CD4-positive, alpha-beta T cell treated with Interferon alpha-2 for 1 hour (primary cell): Measurements from ENCODE around the gene IQGAP1.
"Not testable (repeated sequence)": the region's sequence is repeated elsewhere in the genome, so short reads cannot be mapped to it uniquely, and the experiment has no call there.

Experiments used
- DNase-seq, 2 donors: peaks; one replicate each; pipeline ENCODE4 v3.0.0-alpha.2; 2020 to 2022

The IQGAP1 gene

GRCh38 chr15:90367576-90367975, 20.5 kb upstream of the IQGAP1 start:
- no peak for DNase-seq

- no peak for DNase-seq
These were observed 13.0 kb upstream of the IQGAP1 start for GRCh38 chr15:90375071-90375470.

GRCh38 chr15:90376789-90377188, 11.3 kb upstream of the IQGAP1 start:
- DNase-seq: peak; percentile 54 to 81

GRCh38 chr15:90379263-90379662, 8.8 kb upstream of the IQGAP1 start:
- no peak for DNase-seq

GRCh38 chr15:90381515-90381914, 6.5 kb upstream of the IQGAP1 start:
- DNase-seq: no peak

- DNase-seq: no peak
These were observed 5.7 kb upstream of the IQGAP1 start for GRCh38 chr15:90382320-90382719.

GRCh38 chr15:90386221-90386620, 1.8 kb upstream of the IQGAP1 start:
- no peak for DNase-seq

- peak; percentile 70 to 75 for DNase-seq
These were observed 679 bp downstream of the IQGAP1 start for GRCh38 chr15:90388462-90389380.

- no peak for DNase-seq
These were observed 1.5 kb downstream of the IQGAP1 start for GRCh38 chr15:90389513-90389912.

GRCh38 chr15:90393040-90393439, 5.0 kb downstream of the IQGAP1 start:
- DNase-seq: no peak

GRCh38 chr15:90394074-90394473, 6.0 kb downstream of the IQGAP1 start:
- DNase-seq: no peak

GRCh38 chr15:90394748-90395442, 6.9 kb downstream of the IQGAP1 start:
- no peak for DNase-seq

- no peak for DNase-seq
These were observed 8.3 kb downstream of the IQGAP1 start for GRCh38 chr15:90396321-90396720.

GRCh38 chr15:90400005-90400758, 12.1 kb downstream of the IQGAP1 start:
- DNase-seq: peak in 1 of 2 donors; percentile 51

- DNase-seq: peak; percentile 85 to 91
These were observed 12.8 kb downstream of the IQGAP1 start for GRCh38 chr15:90400759-90401314.

- no peak for DNase-seq
These were observed 13.5 kb downstream of the IQGAP1 start for GRCh38 chr15:90401495-90401894.

- DNase-seq: peak in 1 of 2 donors; percentile 20
These were observed 14.2 kb downstream of the IQGAP1 start for GRCh38 chr15:90402223-90402622.

GRCh38 chr15:90402767-90403166, 14.7 kb downstream of the IQGAP1 start:
- no peak for DNase-seq

GRCh38 chr15:90405055-90405607, 17.1 kb downstream of the IQGAP1 start:
- DNase-seq: no peak

- DNase-seq: no peak
These were observed 19.3 kb downstream of the IQGAP1 start for GRCh38 chr15:90407336-90407735.

- peak; percentile 24 to 71 for DNase-seq
These were observed 19.9 kb downstream of the IQGAP1 start for GRCh38 chr15:90407871-90408317.

GRCh38 chr15:90408657-90409056, 20.6 kb downstream of the IQGAP1 start:
- no peak for DNase-seq

GRCh38 chr15:90409587-90409986, 21.5 kb downstream of the IQGAP1 start:
- not testable (repeated sequence) for DNase-seq
